GM21576 (cell line): ENCODE results near the gene WDR1.

Experiments
- ATAC-seq: cut with Tn5 transposase; IDR thresholded peaks from one replicate; pipeline ENCODE4 v1.9.1; 2021; ENCODE audit warnings: mild to moderate bottlenecking, moderate library complexity; ENCODE audit not compliant: unreplicated experiment

Gene WDR1

DNA sequence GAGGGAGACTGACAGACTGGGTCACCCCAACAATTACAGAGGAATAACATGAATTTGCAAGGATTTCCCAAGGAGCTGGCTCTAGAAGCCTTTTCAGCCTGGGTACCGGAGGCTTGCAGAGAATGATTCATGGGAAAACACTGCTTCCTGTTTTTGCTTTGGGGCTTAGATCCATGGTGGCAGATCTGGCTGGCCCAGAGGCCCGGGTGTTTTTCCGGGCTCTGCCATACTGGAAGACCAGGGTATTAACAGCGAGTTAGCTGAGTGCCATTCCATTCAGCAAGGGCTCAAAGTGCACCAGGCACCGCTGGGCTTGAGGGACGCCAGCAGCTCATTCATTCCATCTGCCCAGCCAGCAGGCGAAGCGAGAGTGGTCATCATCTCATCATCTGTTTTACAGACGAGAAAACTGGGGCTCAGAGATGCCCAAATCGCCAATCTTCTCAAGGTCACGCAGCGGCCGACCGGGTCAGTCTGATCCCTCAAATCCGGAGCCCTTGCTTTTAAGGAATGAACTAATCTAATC, 1.3 kb downstream of the WDR1 start:
- ATAC-seq = no peak

DNA sequence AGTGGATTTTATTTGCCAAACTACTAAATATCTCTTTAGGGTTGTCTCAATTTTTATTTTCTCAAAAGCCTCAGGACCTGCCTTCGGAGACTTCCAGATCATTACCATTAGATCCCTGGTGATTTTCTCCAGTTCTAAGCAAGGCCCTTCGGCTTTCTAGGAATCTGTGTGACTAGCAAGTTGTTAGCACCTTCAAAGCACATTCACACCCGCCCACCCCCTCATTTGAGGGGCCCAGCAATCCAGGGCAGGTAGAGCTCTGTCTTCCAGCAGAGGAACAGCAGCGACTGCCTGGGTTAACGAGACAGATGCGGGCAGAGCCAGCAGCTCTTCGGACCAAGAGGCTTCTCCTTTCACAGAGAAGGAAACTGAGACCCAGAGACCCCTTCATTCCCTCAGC, 2.0 kb downstream of the WDR1 start:
- no peak for ATAC-seq

DNA sequence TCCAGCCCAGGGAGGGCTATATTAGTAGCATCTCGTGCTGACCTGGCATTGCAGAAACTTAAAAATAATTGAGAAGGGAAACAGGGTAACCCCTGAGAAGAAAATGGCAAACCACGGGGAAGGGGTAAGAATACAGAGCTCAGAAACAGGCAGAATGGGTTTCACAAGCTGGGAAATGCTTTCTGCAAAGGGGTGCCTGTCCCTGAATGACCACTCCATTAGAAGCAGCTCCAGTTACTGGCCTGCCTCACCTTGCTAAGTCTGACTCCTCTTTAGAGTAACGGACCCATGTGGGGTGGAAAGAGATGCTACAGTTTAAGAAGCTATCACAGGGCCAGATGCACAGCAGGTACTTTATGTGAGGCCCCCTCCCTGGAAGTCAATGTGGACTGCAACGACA, 2.5 kb downstream of the WDR1 start:
- no peak for ATAC-seq

DNA sequence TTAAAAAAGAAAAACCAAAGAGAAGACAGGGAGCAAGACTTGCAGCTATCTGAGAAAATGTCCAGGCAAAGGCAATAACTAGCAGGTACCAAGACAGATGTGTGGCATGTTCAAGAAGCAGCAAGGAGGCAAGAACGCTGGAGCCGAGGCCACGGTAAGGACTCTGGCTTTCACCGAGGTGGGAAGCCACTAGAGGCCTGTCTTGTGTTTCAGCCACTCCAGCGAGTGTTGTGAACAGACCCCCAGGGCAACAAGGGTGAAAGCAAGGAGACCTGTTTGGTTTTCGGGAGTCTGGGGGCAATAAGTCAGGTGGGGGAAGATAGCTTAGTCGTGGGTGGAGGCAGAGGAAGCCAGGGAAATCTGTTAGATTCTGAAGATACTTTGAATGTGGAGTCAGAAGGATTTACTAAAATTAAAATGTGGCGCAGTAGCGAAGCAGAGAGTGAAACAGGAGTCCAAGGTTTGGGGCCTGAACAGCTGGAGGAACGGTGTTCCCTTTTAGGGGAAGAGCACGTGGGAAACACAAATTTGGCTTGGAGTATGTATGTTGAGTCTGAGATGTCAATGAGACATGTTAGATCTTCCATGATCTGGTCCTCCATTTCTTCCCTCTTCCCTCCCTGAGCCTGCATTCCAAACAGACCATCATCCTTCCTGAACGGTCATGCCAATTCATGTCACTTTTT, 3.1 kb downstream of the WDR1 start:
- no peak for ATAC-seq

DNA sequence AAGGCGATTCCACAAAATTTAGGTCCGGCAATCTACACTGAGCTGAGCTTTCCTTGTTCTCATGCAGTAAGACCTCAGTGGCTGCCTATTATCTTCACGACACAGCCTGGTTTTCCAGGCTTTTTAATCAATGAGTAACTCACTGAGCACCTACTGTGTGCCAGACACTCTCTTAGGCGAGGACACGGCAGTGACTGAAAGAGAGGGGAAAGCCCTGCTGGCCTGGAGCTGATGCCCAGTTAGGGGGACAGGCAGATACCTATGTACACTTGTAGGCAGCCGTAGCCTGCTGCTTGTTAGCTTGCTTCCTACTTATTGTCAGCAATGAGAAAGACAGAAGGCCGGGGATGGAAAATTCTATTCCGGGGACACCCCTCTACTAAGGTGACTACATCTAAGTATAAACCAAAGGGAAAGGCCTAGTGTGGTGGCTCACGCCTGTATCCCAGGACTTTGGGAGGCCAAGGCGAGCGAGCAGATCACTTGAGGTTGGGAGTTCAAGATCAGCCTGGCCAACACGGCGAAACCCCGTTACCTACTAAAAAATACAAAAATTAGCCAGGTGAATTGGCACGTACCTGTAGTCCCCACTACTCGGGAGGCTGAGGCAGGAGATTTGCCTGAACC, 3.8 kb downstream of the WDR1 start:
- no peak for ATAC-seq

DNA sequence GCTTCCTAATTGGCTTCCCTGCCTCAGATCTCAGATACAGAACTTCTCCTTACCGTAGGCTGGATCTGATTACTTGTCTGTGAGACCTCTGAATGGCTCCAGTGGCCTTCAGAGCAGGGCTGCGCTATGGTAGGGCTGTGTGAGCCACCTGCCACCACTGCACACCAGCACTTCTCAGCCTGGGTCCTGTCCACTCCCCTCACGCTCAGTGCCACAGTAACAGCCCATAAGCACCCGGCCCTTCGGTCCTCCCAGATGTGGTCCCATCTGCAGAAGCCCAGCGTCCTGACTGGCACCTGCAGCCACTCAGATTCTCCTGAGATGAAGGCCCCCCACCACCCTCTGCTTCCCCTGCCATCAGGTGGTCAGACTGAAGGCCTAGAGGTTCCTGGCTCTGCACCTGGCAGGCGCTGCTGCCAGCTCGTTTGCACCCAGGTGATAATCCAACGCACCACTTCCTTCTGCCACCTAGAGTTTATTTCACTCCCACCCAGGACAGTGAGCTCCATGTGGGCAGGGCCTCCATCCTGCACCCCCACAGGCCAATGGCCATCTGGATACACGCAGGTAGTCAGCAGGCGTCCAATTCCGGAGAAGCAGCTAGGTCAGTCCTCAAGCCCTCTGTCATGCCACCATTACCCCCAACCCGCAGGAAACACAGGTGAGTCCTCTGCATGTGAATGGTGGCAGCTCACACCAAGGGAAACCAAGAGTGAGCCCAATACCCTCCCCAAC, 5.4 kb downstream of the WDR1 start:
- no peak for ATAC-seq

DNA sequence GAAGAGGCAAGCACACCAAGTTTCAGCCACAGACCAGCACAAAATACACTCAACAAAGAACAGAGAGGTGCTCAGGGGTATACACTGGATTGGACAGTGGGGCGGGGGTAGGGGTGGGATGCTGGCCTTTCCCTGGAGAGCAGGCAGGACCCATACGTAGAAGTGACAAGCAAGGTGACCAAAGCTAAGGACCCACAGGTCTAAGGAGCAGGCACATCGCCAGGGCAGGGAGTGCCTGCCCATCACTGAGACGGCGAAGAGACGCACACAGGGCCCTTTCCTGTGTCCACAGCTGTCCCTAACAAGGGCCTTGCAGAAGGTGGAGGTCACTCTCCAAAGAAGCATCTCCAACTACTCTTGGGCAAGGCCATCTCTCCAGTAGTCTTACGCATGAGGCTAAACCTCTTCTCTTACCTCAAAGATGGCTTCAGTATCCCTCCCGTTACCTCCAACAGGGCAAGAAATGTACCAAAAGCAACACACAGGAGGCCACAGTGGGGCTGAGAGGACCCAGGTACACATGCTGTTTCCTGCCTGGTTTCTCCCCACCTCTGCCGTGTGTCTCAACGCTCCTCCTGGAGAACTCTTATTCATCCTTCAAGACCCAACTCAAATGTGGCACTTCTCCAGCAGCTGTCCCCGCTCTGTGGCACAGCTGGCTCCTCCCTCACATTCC, 6.5 kb downstream of the WDR1 start:
- ATAC-seq = no peak

DNA sequence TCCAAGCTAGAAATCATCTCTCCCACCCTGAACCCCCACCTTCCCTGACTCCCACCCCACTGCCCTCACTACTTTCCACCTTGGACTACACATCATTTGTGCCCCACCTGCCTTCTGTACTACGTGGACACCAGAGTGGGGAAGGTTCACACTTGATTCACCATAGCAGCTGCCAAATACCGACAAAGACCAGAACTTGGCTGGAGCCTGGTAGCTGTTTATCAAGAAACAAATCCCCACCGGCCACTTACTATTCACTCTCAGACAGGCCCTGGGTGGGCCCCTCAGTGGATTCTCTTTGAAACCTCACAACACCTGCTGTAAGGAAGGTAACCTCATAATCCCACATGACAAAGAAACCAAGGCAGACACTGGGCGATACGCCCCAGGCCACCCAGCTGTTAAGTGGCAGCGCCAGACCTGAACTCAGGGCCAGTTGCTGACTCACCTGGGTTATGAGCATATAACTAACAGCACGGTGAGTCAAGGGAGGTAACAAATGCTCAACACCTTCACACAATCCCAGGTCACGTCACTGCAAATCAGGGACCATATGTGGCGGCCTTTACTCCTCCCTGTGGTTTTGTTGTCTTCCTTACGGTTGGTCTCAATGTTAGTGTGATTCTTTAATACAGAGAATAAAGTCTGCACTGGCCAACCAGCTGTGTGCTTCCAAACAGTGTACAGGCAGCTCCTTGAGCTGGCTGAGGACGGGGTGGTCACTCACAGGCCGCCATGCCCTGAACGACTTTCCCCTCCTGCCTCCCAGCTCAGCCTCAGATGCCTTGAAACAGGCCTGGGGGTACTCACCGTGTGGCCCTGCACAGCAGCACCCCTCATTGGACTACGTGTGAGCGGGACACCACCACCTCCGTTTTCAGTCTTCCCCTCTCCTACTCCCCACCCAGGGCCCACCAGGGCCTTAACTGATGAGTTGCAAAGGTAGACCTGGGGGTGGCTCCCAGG, 7.5 kb downstream of the WDR1 start:
- ATAC-seq = no peak

DNA sequence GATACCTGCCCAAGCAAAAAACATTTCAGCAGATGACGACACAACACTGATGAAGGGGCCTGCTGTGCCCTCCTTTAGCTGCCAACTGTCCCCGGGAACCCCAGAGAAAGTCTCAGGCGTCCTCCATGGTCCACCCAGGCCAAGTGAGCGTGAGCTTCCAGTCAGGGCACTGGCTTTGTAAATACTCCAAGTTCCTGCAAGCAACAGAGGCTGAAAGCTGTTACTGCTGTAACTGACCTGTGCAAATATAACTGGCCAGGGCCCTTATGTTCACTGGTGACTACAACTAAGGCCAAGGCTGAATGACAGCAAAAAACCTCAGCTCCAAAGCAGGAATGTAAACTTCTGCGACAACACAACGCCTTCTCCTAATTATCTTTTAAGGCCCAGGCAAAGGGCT, 8.2 kb downstream of the WDR1 start:
- ATAC-seq = no peak

DNA sequence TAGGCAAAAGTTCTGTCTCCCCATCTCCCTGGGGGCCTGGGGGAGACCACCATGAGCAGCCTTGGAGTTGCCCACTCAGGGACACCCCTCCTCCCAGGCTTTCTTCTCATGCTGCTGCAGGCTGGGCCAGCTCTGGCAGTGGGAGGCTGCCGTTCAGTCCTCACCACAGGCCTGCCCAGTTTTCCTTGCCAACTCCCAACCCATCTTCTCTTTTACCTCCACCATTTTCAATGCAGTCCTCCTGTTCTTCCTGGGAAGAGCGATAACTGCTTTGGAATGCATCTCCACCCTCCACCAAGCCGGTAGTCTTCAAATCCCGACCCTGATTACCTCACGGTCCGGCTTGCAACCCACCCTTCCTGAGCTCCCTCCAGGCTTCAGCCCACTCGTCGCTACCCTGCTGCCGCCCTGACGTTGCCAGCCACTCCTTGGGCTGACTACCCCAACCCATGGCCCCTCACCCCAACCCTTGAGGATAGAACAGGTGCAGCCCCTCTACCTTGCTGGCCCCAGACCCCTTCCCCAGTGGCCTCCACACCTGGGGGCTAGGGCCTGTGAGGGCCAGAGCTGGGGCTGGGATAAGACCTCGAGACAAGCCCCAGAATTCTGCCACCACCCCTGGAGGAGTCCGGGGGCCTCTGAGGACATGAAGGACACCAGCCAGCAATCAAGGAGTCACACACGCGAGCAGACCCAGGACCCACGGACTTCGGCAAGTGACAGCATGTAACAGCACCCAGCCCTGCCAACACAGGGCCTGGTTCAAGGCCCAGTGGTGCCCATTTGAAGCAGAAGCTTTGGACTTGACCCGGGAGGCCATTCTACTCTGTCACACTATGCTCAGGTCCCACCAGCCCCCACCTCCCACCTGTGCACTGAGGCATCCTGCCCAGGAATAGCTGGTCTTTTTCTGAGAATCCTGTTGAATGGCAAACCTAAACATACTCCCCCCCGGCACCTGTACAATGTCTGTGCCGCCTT, 9.2 kb downstream of the WDR1 start:
- ATAC-seq = no peak

DNA sequence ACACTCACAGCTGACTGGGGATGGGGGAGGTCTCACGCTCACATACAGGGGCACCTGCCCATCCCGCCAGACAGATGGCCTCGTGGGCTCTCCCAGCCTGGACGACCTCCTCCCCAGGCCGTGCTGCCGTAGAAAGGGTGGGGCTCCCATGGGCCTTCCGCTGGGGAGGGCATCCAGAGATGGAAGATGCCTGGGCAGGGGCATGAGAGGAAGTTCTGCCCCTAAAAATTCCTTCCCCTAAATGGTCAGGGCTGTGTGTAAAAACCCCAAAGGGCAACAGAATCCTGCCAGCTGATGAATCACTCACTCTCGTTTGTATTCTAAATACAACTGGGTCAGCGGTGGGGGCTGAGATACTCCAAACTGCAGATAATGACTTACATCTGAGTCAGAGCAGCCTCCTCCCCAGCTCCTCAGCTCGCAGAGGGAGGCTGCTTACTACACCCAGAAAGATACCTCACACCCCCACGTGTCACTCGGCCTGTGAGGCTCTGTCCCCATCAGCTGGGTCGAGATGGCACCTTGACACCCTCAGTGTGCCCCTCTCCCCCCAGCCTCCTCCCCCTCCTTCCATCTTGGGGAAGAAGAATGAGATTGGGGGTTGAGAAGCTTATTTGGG, 10.1 kb downstream of the WDR1 start:
- no peak for ATAC-seq

DNA sequence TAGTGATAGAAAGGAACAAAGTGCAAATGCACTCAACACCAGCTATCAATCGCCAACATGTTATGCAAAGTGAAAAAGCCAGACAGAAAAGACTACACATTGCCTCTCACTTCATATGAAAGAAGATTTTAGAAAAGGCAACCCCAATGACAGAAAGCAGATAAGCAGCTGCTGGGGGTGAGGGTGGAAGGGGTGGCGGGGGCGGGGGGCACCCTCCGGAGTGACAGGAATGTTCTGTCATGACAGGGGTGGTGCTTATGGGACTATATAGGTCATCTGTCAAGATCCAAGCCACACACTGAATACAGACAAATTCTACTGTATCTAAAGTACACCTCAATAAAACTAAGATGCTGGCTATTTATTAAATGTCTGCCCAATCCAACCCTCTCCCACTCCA, 10.7 kb downstream of the WDR1 start:
- ATAC-seq = no peak

DNA sequence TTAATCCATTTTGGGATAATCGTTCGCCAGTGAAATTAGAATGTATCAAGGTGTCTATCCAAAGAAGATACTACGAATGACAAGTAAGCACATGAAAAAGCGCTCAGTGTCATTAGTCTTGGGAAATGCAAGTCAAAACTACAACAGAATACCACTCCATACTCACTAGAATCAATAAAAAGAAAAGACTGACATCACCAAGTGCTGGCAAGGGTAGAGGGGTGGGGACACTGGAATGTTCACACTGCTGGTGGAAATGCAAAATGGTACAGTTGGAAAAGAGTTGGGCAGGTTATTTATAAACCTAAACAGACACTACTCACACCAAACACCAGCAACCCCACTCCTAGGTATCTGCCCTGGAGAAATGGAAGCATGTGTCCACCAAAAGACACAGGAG, 11.2 kb downstream of the WDR1 start:
- ATAC-seq = no peak

DNA sequence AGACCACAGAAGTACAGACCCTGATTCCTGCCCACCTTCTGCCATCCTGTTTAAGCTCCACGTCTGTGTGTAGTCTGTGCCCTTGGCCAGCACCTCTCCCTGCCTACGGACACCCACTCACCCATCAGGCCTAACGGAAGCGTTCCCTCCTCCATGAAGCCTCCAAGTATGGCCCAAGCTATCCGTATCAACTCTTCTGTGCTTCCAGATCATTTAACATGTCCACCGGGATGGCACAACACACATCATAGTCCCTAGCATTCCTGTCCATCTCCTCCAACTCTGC, 11.7 kb downstream of the WDR1 start:
- no peak for ATAC-seq

DNA sequence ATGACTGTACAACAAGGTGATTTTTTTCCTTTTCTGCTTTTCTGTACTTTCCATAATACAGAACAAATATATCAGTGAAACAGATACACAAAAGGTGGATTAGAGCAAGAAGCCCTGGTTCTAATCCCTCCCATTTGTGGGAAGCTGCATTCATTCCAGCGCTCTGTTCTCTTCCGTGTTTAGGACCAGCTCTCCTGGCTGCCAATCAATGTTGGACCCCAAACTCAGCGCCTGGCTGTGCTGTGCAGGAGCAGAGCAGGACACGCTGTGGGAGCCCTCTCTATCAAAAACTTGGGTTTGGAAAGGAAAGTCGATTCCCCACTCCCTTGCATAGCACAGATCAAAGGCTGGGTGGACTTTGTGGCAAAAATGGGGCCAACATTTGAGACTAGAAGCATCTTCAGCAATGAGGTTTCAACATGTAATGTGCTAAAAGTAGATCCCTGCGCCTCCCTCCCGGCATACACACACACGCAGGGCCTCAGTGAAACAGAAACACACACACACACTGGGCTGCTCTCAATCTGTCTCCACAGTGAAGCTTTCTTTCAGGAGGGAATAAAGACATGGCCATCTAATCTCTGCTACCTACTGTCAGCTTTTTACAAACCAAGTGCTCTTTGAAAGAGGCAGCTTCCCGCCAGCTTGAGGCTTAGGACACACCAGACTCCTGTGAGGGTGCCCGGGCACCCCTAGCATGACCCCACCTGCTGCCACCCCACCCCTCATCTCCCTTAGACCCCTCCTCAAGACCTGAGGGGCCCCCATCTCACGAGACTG, 12.2 kb downstream of the WDR1 start:
- no peak for ATAC-seq

DNA sequence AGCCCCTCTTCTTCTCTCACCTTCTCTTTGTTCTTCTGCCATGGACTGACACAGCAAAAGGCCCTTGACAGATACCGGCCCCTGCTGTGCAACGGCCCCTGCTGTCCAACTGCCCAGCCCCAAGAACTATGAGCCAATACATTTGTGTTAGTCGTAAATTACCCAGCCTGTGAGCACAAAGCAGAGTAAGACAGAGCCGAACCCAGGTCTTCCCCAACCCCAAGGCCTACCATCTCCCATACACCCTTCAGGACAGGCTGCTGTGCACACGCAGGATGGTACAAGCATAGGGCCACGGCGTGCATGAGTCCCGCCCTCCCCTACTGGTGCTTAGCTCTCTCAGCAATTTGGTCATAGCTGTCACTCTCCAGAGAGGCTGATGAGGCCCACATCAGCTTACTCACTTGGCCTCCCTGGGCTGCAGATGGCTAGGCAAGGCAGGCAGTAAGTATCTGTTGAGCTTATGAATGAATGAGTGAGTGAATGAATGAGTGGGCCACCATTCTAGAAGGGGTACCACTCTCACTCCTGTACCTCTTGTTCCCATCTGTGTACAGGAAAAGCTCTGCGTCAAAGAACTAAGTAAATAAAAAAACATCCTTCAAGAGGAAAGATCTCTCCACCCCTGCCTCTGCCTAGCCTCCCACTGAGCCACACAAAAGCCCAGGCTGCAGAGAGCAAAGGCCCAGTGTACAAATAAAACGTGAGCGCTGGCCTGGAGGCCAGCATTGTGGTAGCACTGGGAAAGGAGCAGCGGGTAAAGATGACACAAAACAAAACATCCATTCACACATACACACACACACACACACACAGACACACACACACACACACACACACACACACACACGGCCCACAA, 13.9 kb downstream of the WDR1 start:
- ATAC-seq = no peak
